OCI-LY7 (cell line): ENCODE measurements around the gene PLEKHA5.

ENCODE experiments used
- EZH2phosphoT487 ChIP-seq: fragments of 200-600 bp; sonication (generic); IDR thresholded peaks from 2 replicates; pipeline ENCODE4 v1.6.1; 2018; ENCODE audit warnings: low read depth, borderline replicate concordance, mild to moderate bottlenecking, mixed run types, antibody characterized with exemption, low read length, moderate library complexity, mixed read lengths
- TF ChIP-seq, protein P1 (sequence below): fragments of 200-600 bp; sonication (generic); conservative IDR thresholded peaks from 2 replicates; pipeline ENCODE4 v1.5.1; 2014; ENCODE audit warnings: mild to moderate bottlenecking, antibody characterized with exemption, low read length, moderate library complexity, mixed read lengths

DNA sequence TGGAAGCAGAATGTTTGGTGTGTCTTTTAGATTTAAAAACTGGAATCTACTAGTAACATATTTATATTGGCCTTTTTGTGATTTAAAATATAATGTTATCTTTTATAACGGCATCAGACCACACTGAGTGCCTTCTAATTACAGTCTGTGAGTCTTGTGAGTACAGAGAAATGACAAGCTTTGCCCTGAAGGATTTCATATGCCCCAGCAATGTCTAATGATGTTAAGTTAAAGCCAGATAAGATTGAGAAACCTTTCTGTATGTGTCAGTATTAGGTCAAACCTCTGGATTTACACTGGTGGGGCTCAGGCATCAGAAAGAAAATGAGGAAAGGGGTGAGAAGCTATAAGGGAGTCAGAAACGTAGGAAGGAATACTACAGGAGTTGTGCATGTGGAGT, 25.2 kb downstream of the PLEKHA5 start:
- no peak for TF ChIP-seq EZH2phosphoT487
- TF ChIP-seq, protein P1, sequence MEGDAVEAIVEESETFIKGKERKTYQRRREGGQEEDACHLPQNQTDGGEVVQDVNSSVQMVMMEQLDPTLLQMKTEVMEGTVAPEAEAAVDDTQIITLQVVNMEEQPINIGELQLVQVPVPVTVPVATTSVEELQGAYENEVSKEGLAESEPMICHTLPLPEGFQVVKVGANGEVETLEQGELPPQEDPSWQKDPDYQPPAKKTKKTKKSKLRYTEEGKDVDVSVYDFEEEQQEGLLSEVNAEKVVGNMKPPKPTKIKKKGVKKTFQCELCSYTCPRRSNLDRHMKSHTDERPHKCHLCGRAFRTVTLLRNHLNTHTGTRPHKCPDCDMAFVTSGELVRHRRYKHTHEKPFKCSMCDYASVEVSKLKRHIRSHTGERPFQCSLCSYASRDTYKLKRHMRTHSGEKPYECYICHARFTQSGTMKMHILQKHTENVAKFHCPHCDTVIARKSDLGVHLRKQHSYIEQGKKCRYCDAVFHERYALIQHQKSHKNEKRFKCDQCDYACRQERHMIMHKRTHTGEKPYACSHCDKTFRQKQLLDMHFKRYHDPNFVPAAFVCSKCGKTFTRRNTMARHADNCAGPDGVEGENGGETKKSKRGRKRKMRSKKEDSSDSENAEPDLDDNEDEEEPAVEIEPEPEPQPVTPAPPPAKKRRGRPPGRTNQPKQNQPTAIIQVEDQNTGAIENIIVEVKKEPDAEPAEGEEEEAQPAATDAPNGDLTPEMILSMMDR = no peak
